Fibroblast of skin of left biceps (primary cell): ENCODE measurements around the gene PCDHGA6.
A peak's percentile ranks its signal among the peaks of the same experiment; 100 is the strongest.
"Not testable (repeated sequence)": the region's sequence is repeated elsewhere in the genome, so short reads cannot be mapped to it uniquely, and the experiment has no call there.

Source experiments
- DNase-seq, 2 experiments: peaks; one replicate each; pipeline ENCODE4 v3.0.0-alpha.2; 2013; ENCODE audit warnings: low read depth in 2 of 2

Gene PCDHGA6

GRCh38 chr5:141392429-141393198 lies 18.9 kb downstream of the PCDHGA6 start, which contains the start of gene PCDHGA8:
Gene PCDHGA8 (plus strand): TSS chr5:141392633. CDS start chr5:141392814, 181 bp downstream.
- DNase-seq: no peak

DNA sequence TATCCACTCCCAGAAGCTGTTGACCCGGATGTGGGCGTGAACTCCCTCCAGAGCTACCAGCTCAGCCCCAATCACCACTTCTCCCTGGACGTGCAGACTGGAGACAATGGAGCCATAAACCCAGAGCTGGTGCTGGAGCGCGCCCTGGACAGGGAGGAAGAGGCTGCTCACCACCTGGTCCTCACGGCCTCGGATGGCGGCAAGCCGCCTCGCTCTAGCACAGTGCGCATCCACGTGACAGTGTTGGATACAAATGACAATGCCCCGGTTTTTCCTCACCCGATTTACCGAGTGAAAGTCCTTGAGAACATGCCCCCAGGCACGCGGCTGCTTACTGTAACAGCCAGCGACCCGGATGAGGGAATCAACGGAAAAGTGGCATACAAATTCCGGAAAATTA lies 19.6 kb downstream of the PCDHGA6 start:
- DNase-seq: no peak

DNA sequence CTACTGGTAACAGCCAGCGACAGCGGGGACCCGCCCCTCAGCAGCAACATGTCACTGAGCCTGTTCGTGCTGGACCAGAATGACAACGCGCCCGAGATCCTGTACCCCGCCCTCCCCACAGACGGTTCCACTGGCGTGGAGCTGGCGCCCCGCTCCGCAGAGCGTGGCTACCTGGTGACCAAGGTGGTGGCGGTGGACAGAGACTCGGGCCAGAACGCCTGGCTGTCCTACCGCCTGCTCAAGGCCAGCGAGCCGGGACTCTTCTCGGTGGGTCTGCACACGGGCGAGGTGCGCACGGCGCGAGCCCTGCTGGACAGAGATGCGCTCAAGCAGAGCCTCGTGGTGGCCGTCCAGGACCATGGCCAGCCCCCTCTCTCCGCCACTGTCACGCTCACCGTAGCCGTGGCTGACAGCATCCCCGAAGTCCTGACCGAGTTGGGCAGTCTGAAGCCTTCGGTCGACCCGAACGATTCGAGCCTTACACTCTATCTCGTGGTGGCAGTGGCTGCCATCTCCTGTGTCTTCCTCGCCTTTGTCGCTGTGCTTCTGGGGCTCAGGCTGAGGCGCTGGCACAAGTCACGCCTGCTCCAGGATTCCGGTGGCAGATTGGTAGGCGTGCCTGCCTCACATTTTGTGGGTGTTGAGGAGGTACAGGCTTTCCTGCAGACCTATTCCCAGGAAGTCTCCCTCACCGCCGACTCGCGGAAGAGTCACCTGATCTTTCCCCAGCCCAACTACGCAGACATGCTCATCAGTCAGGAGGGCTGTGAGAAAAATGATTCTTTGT lies 20.9 kb downstream of the PCDHGA6 start:
- not testable (repeated sequence) for DNase-seq

GRCh38 chr5:141397756-141398551 lies 24.3 kb downstream of the PCDHGA6 start, which contains the start of gene PCDHGB5:
Gene PCDHGB5 (plus strand): TSS chr5:141397947. CDS start chr5:141398128, 181 bp downstream.
- not testable (repeated sequence) for DNase-seq

- no peak for DNase-seq
These were observed 24.9 kb downstream of the PCDHGA6 start for GRCh38 chr5:141398608-141399007.

- DNase-seq: no peak
These were observed 26.0 kb downstream of the PCDHGA6 start for GRCh38 chr5:141399555-141400258.

- DNase-seq: no peak
These were observed 29.0 kb downstream of the PCDHGA6 start, which contains the start of gene PCDHGA9 for GRCh38 chr5:141402553-141403243. Gene PCDHGA9 (plus strand): TSS chr5:141402778. CDS start chr5:141402953, 175 bp downstream.

DNA sequence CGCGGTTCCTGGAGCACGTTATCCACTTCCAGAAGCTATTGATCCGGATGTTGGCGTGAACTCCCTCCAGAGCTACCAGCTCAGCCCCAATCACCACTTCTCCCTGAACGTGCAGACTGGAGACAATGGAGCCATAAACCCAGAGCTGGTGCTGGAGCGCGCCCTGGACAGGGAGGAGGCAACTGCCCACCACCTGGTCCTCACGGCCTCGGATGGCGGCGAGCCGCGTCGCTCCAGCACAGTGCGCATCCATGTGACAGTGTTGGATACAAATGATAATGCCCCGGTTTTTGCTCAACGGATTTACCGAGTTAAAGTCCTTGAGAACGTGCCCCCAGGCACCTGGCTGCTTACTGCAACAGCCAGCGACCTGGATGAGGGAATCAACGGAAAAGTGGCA lies 29.7 kb downstream of the PCDHGA6 start:
- no peak for DNase-seq

DNA sequence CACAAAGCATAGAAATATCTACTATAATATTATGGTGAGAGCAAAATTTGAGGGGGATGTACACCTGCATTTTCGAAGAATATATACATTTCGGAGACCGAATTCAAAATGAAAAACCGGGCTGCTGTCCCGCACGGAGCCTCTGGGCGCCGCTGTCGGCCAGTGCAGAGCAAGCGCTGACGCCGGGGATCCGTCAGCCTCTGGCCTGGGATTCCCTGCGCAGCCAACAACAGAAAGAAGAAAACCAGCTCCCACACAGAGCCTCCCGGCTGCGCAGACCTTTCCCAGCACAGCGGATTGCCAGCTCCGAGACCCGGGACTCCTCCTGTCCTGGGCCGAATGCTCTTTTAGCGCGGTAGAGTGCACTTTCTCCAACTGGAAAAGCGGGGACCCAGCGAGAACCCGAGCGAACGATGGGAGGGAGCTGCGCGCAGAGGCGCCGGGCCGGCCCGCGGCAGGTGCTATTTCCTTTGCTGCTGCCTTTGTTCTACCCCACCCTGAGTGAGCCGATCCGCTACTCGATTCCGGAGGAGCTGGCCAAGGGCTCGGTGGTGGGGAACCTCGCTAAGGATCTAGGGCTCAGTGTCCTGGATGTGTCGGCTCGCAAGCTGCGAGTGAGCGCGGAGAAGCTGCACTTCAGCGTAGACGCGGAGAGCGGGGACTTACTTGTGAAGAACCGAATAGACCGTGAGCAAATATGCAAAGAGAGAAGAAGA lies 34.3 kb downstream of the PCDHGA6 start, which contains the start of gene PCDHGB6:
PCDHGB6 (plus strand) TSS at position 232 of the 716 bp plus-strand sequence; CDS start at position 414, 182 bp downstream.
- DNase-seq: not testable (repeated sequence)

- no peak for DNase-seq
These were observed 36.1 kb downstream of the PCDHGA6 start for GRCh38 chr5:141409598-141410306.

DNA sequence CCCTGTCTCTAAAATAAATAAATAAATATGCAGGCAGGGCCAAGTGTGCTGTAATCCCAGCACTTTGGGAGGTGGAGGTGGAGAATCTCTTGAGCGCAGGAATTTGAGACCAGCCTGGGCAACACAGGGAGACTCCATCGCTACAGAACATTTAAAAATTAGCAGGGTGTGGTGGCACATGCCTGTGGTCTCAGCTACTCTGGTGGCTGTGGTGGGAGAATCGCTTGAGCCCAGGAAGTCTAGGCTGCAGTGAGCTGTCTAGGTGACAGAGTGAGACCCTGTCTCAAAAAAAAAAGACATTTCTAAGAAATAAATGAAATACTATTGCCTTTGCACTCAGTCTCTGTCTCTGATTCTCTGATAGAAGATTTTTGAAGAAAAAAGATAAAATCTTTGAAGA lies 37.9 kb downstream of the PCDHGA6 start:
- DNase-seq: no peak

DNA sequence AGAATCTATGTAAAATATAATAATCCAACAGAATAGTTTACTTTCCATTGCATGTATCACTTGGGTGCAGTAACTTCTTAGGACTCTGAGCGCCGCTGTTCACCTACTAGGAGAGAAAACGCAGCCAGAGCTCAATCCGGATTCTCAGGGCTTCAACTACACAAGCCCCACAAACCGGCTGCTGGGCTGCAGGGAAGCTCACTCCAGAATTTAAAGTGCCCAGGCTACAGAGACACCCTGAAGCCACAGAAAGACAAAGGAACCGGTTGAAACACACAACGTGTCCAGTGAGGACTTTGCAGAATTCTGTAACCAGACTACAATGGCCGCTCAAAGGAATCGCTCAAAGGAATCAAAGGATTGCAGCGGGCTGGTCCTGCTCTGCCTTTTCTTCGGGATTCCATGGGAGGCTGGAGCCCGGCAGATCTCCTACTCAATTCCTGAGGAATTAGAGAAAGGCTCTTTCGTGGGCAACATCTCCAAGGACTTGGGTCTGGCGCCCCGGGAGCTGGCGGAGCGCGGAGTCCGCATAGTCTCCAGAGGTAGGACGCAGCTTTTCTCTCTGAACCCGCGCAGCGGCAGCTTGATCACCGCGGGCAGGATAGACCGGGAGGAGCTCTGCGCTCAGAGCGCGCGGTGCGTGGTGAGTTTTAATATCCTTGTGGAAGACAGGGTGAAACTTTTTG lies 39.3 kb downstream of the PCDHGA6 start, which contains the start of gene PCDHGA10:
PCDHGA10 (plus strand) TSS at position 134 of the 686 bp plus-strand sequence; CDS start at position 323, 189 bp downstream.
- no peak for DNase-seq

GRCh38 chr5:141413540-141414069 lies 39.9 kb downstream of the PCDHGA6 start:
- no peak for DNase-seq

GRCh38 chr5:141414548-141415274 lies 41.0 kb downstream of the PCDHGA6 start:
- not testable (repeated sequence) for DNase-seq

DNA sequence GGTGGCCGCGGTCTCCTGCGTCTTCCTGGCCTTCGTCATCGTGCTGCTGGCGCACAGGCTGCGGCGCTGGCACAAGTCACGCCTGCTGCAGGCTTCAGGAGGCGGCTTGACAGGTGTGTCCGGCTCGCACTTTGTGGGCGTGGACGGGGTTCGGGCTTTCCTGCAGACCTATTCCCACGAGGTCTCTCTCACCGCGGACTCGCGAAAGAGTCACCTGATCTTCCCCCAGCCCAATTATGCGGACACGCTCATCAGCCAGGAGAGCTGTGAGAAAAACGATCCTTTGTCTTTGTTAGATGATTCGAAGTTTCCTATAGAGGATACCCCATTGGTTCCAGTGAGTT lies 41.6 kb downstream of the PCDHGA6 start:
- not testable (repeated sequence) for DNase-seq

DNA sequence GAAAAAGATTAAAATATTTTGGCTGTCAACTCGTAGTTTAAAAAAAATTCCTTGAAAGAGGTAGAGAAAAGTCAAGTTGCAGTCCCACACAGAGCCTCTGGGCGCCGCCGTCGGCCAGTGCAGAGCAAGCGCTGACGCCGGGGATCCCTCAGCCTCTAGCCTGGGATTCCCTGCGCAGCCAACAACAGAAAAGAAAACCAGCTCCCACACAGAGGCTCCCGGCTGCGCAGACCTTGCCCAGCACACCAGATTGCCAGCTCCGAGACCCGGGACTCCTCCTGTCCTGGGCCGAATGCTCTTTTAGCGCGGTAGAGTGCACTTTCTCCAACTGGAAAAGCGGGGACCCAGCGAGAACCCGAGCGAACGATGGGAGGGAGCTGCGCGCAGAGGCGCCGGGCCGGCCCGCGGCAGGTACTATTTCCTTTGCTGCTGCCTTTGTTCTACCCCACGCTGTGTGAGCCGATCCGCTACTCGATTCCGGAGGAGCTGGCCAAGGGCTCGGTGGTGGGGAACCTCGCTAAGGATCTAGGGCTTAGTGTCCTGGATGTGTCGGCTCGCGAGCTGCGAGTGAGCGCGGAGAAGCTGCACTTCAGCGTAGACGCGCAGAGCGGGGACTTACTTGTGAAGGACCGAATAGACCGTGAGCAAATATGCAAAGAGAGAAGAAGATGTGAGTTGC lies 43.9 kb downstream of the PCDHGA6 start, which contains the start of gene PCDHGB7:
PCDHGB7 (plus strand) TSS at position 184 of the 679 bp plus-strand sequence; CDS start at position 367, 183 bp downstream.
- peak; percentile 47 to 50 for DNase-seq
